GM12878 (cell line): ENCODE measurements around the gene ESR1. TPM values are rescaled to one million over a fixed set of nuclear protein-coding genes. Genes with fewer than 3 reads are reported as not detected.

Experiments
- ATAC-seq: fragments of 200-7000 bp; cut with Tn5 transposase; 3 replicates; pipeline ENCODE4 v1.9.1; 2020; ENCODE audit warnings: mild to moderate bottlenecking, moderate library complexity
- Bru-seq: library from RNA; stranded (reverse); fragments of 400-500 nt; gene quantifications from one replicate; lab custom pipeline; 2021; lab: Mats Ljungman, UMichigan
- BruChase-seq, 2 experiments: library from RNA; stranded (reverse); fragments of 400-500 nt; gene quantifications; one replicate each; lab custom pipeline; 2021; lab: Mats Ljungman, UMichigan
- BruUV-seq: library from RNA; stranded (reverse); fragments of 400-500 nt; replicated peaks from 2 replicates; lab custom pipeline; 2021; lab: Mats Ljungman, UMichigan
- CTCF ChIA-PET: fragments of 300-600 bp; sonication (Branson Sonifier 250); formaldehyde crosslinking; extraction: SDS; loops from one replicate; lab custom pipeline; 2021; ENCODE audit warnings: inconsistent platforms; lab: Yijun Ruan, JAX
- POLR2A ChIA-PET: fragments of 350-600 bp; formaldehyde crosslinking; extraction: SDS; loops from one replicate; lab custom pipeline; 2021; ENCODE audit warnings: inconsistent platforms; lab: Charles Lee
- RAD21 ChIA-PET: fragments of 300-600 bp; sonication (Branson Sonifier 250); formaldehyde crosslinking; loops from one replicate; lab custom pipeline; 2023; ENCODE audit warnings: antibody characterized with exemption; ENCODE audit not compliant: unreplicated experiment; lab: Charles Lee
- SMC1A ChIA-PET: fragments of 300-600 bp; sonication (Branson Sonifier 250); formaldehyde crosslinking; loops from one replicate; lab custom pipeline; 2023; ENCODE audit not compliant: unreplicated experiment, uncharacterized antibody; lab: Charles Lee
- DNase-seq: peaks from one replicate; pipeline ENCODE4 v3.0.0-alpha.2; 2011; ENCODE audit warnings: low read depth, low spot score
- FAIRE-seq: peaks from 3 replicates; lab custom pipeline; 2011; peaks lifted over from hg19 to GRCh38; lab: Jason Lieb, UNC
- H2AFZ ChIP-seq: 2 replicates; pipeline ENCODE4 v1.6.0; 2011; ENCODE audit warnings: low read depth, low read length, control low read depth; ENCODE audit not compliant: control insufficient read depth
- H3K27ac ChIP-seq: 2 replicates; pipeline ENCODE4 v1.5.1; 2011; ENCODE audit warnings: control low read depth; ENCODE audit not compliant: control insufficient read depth, insufficient read depth
- H3K27me3 ChIP-seq, 2 experiments: replicated peaks in 1 of 2; 2 replicates each; pipeline versions ENCODE4 v1.6.0 to v1.6.1; 2011; ENCODE audit warnings: low read length in 1 of 2; ENCODE audit not compliant: control insufficient read depth in 2 of 2, insufficient read depth in 2 of 2
- H3K36me3 ChIP-seq, 2 experiments: 2 replicates each; pipeline ENCODE4 v1.5.1; 2011; ENCODE audit warnings: low read length in 1 of 2; ENCODE audit not compliant: control insufficient read depth in 2 of 2, insufficient read depth in 2 of 2
- H3K4me1 ChIP-seq: 2 replicates; pipeline ENCODE4 v1.6.1; 2011; ENCODE audit warnings: mild to moderate bottlenecking, low read length, moderate library complexity, mixed read lengths; ENCODE audit not compliant: control insufficient read depth, insufficient read depth
- H3K4me2 ChIP-seq: 2 replicates; pipeline ENCODE4 v1.6.0; 2011; ENCODE audit warnings: control low read depth; ENCODE audit not compliant: control insufficient read depth, insufficient read depth
- H3K4me3 ChIP-seq: fragments of 200-600 bp; sonication (generic); 2 replicates; pipeline ENCODE4 v1.5.1; 2016
- H3K79me2 ChIP-seq: 2 replicates; pipeline ENCODE4 v1.6.0; 2011; ENCODE audit warnings: low read length; ENCODE audit not compliant: control insufficient read depth, insufficient read depth
- H3K9ac ChIP-seq: 2 replicates; pipeline ENCODE4 v1.8.0; 2011; ENCODE audit warnings: low read length, control low read depth, mixed read lengths; ENCODE audit not compliant: control insufficient read depth, insufficient read depth
- H3K9me3 ChIP-seq: replicated peaks from 3 replicates; pipeline ENCODE4 v1.5.1; 2011; ENCODE audit warnings: mild to moderate bottlenecking, low read length; ENCODE audit not compliant: control insufficient read depth, insufficient read depth
- H4K20me1 ChIP-seq: 2 replicates; pipeline ENCODE4 v1.6.0; 2011; ENCODE audit not compliant: control insufficient read depth, insufficient read depth
- BHLHE40 ChIP-seq, 2 experiments: fragments of 450-650 bp in 1 of 2; IDR thresholded peaks; 2 replicates each; pipeline ENCODE4 v1.6.1; 2011 to 2017; ENCODE audit warnings: low read depth in 2 of 2, borderline replicate concordance in 1 of 2, improper control_type of control experiment in 1 of 2, low read length in 1 of 2, mild to moderate bottlenecking in 1 of 2
- JUNB ChIP-seq: IDR thresholded peaks from 2 replicates; pipeline ENCODE4 v1.6.1; 2016; ENCODE audit warnings: antibody characterized with exemption, mild to moderate bottlenecking
- SUZ12 ChIP-seq: fragments of 200-600 bp; sonication (generic); IDR thresholded peaks from one replicate; pipeline ENCODE4 v1.6.1; 2018; ENCODE audit warnings: antibody characterized with exemption, mild to moderate bottlenecking; ENCODE audit not compliant: unreplicated experiment
- WGBS: methylation state at CpG from one replicate; pipeline ENCODE4 v1.1.6; 2016; ENCODE audit warnings: low lambda C conversion rate; ENCODE audit not compliant: insufficient replicate concordance, insufficient coverage; ENCODE audit errors: missing lambda C conversion rate; 5-methylcytosine and 5-hydroxymethylcytosine counted together
- in situ Hi-C: fragments of 300-500 bp; cut with MboI; formaldehyde crosslinking; loops from 9 replicates; pipeline ENCODE4 v1.14.3; 2018; ENCODE audit warnings: mixed read lengths
- intact Hi-C: fragments of 100-400 bp; cut with micrococcal nuclease; formaldehyde crosslinking; loops from one replicate; pipeline ENCODE4 v1.14.2; 2022; ENCODE audit not compliant: unreplicated experiment
- long read RNA-seq, 2 experiments: library from polyadenylated mRNA; unstranded; transcript quantifications; one replicate each; pipeline ENCODE4 v2.0.0, GENCODE V29; 2019 to 2020
- polyA minus RNA-seq, 3 experiments: library from RNA; depleted of rRNA, polyadenylated mRNA; stranded (reverse); fragments of >200 nt; gene quantifications; 2 replicates each; pipeline ENCODE4 v1.2.3, GENCODE V29; 2011
- polyA plus RNA-seq, 11 experiments: library from polyadenylated mRNA; depleted of rRNA in 4 of 11; unstranded in 6 of 11; stranded (reverse) in 5 of 11; fragments of >200 nt; fragmentation: Nextera tagmentation in 4 of 11; fragmentation: Illumina TruSeq in 1 of 11; extraction: Ambion mirVana in 4 of 11; extraction: Trizol in 1 of 11; gene quantifications; 1 replicate in 1 of 11; 2 replicates in 10 of 11; pipeline versions ENCODE4 v1.2.1 to v1.2.3, GENCODE V29; 2011 to 2016; ENCODE audit warnings: inconsistent platforms in 2 of 11, missing spikeins in 2 of 11, low read depth in 1 of 11
- total RNA-seq, 4 experiments: library from RNA; depleted of rRNA in 3 of 4; stranded (reverse); fragments of >200 nt in 3 of 4; fragmentation: Illumina TruSeq in 1 of 4; extraction: Trizol in 1 of 4; gene quantifications; 2 replicates each; pipeline versions ENCODE4 v1.2.1 to v1.2.3, GENCODE V29; 2013 to 2021

Gene ESR1
- total RNA-seq (2013; cell fraction: nucleolus; rRNA removed): 5.1 and 7.7 TPM in 2 replicates
- total RNA-seq (2014; rRNA removed): 0.05 and 0.51 TPM in 2 replicates
- 0.05 TPM in 1 of 2 replicates, not detected in the other for total RNA-seq (2014; rRNA removed; fragmentation: Illumina TruSeq; extraction: Trizol)
- 0.13 TPM in 1 of 2 replicates, not detected in the other for total RNA-seq (2021)
- 0.13 TPM for polyA plus RNA-seq (2011; ENCODE audit: low read depth)
- polyA plus RNA-seq (2011; rRNA removed): 0.20 and 0.29 TPM in 2 replicates
- 0.10 and 0.32 TPM in 2 replicates for polyA plus RNA-seq (2011; cell fraction: cytosol; rRNA removed)
- 0.69 and 0.70 TPM in 2 replicates for polyA plus RNA-seq (2011; cell fraction: nucleus; rRNA removed)
- 0.11 and 0.14 TPM in 2 replicates for polyA plus RNA-seq (2012)
- polyA plus RNA-seq (2014; fragmentation: Illumina TruSeq; extraction: Trizol): 0.09 TPM in 1 of 2 replicates, not detected in the other
- polyA plus RNA-seq (2014; fragmentation: Nextera tagmentation; extraction: Ambion mirVana): not detected
- 0.03 and 0.04 TPM in 2 replicates for polyA plus RNA-seq (2014; rRNA removed)
- polyA plus RNA-seq (2016; fragmentation: Nextera tagmentation; extraction: Ambion mirVana): under 1 TPM in 1 of 2 experiments, not detected in 1; 0.39 TPM
- 0.41 and 0.59 TPM in 2 replicates for polyA minus RNA-seq (2011; rRNA and poly(A)+ RNA removed)
- polyA minus RNA-seq (2011; cell fraction: cytosol; rRNA and poly(A)+ RNA removed): not detected in 2 replicates
- polyA minus RNA-seq (2011; cell fraction: nucleus; rRNA and poly(A)+ RNA removed): 2.9 and 4.7 TPM in 2 replicates
- percentile 31 among the genes with signal in this experiment for Bru-seq, nascent RNA
- percentile 22 among the genes with signal in this experiment for BruChase-seq, experiment 1, labeled RNA remaining after a 6-hour chase
- BruChase-seq, experiment 2, labeled RNA remaining after a 2-hour chase: percentile 26 among the genes with signal in this experiment
- long read RNA-seq, experiment 1, partial matches to known transcripts: 0 of 1 reads
- long read RNA-seq, experiment 1, other reads (novel, unspliced or antisense): 1 of 1 reads
- long read RNA-seq, experiment 2, partial matches to known transcripts: 0 of 8 reads
- long read RNA-seq, experiment 2, other reads (novel, unspliced or antisense): 8 of 8 reads

DNA sequence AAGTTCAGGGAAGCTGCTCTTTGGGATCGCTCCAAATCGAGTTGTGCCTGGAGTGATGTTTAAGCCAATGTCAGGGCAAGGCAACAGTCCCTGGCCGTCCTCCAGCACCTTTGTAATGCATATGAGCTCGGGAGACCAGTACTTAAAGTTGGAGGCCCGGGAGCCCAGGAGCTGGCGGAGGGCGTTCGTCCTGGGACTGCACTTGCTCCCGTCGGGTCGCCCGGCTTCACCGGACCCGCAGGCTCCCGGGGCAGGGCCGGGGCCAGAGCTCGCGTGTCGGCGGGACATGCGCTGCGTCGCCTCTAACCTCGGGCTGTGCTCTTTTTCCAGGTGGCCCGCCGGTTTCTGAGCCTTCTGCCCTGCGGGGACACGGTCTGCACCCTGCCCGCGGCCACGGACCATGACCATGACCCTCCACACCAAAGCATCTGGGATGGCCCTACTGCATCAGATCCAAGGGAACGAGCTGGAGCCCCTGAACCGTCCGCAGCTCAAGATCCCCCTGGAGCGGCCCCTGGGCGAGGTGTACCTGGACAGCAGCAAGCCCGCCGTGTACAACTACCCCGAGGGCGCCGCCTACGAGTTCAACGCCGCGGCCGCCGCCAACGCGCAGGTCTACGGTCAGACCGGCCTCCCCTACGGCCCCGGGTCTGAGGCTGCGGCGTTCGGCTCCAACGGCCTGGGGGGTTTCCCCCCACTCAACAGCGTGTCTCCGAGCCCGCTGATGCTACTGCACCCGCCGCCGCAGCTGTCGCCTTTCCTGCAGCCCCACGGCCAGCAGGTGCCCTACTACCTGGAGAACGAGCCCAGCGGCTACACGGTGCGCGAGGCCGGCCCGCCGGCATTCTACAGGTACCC is at the start of gene ESR1:
TSS of gene ESR1 (plus strand) at position 170 of the 858 bp plus-strand sequence. CDS start at position 401, 231 bp downstream.
- H3K4me2 ChIP-seq: no peak within 1 kb of the TSS
- in situ Hi-C loops: no loop called here
- TF ChIP-seq BHLHE40 (IDR thresholded peaks at IDR 0.05; ENCODE audit: borderline replicate concordance in 1 of 2, low read depth in 2 of 2, low read length in 1 of 2): no peak
- TF ChIP-seq SUZ12: peak; percentile 70
- no peak for TF ChIP-seq JUNB
- TF ChIP-seq, all 136 proteins: peak for 1
- H2AFZ ChIP-seq: no peak within 1 kb of the TSS
- no peak within 1 kb of the TSS for H3K4me3 ChIP-seq
- no TSS peak for BruUV-seq
- intact Hi-C loops: no loop called here
- no peak for DNase-seq
- no peak within 1 kb of the TSS for H3K27ac ChIP-seq
- no peaks in the 10 kb centered on the region for H4K20me1 ChIP-seq
- RAD21 ChIA-PET: interaction anchor here (1.4 kb wide), 1 partner anchor 117 kb away, joined by 6 read pairs; no protein-coding TSS in a partner anchor
- WGBS: 2% methylated on average over 70 of the region's 73 CpGs
- POLR2A ChIA-PET: no interaction called here
- SMC1A ChIA-PET: interaction anchor here (1.4 kb wide), 1 partner anchor 35 kb away, joined by 3 read pairs; no protein-coding TSS in a partner anchor
- peak; percentile 74 for ATAC-seq
- no peaks in the 10 kb centered on the region for H3K9me3 ChIP-seq
- no peak for FAIRE-seq
- peaks cover 11 to 16% of the 10 kb centered on the region in 2 experiments for H3K27me3 ChIP-seq
- H3K4me1 ChIP-seq: no peaks in the 10 kb centered on the region
- CTCF ChIA-PET: interaction anchor here (1.0 kb wide), 1 partner anchor 43 kb away, joined by 3 read pairs; no protein-coding TSS in a partner anchor
- H3K9ac ChIP-seq: no peak within 1 kb of the TSS
- H3K79me2 ChIP-seq: no peaks in the 10 kb centered on the region
- no peaks in the 10 kb centered on the region for H3K36me3 ChIP-seq
